OCI-LY1 (cell line): ENCODE data around the gene IGLL5.

Source experiments
- CTCF ChIP-seq: fragments of 200-600 bp; sonication (generic), shearing (Covaris generic); IDR thresholded peaks from 2 replicates; pipeline ENCODE4 v1.5.1; 2017; ENCODE audit warnings: mild to moderate bottlenecking, antibody characterized with exemption, low read length, moderate library complexity, mixed read lengths
- EZH2 ChIP-seq: fragments of 200-600 bp; sonication (generic), shearing (Covaris generic); IDR thresholded peaks from 2 replicates; pipeline ENCODE4 v1.8.0; 2017; ENCODE audit warnings: borderline replicate concordance, mixed run types, mild to moderate bottlenecking, antibody characterized with exemption, low read length, moderate library complexity, mixed read lengths

GRCh38 chr22:22893077-22893805, 5.6 kb downstream of the IGLL5 start:
- no peak for TF ChIP-seq CTCF
- no peak for TF ChIP-seq EZH2
